GM21367 (cell line): Measurements from ENCODE around the gene MMP15.

Experiments
- ATAC-seq: cut with Tn5 transposase; IDR thresholded peaks from one replicate; pipeline ENCODE4 v1.9.1; 2021; ENCODE audit not compliant: unreplicated experiment

Gene MMP15

DNA sequence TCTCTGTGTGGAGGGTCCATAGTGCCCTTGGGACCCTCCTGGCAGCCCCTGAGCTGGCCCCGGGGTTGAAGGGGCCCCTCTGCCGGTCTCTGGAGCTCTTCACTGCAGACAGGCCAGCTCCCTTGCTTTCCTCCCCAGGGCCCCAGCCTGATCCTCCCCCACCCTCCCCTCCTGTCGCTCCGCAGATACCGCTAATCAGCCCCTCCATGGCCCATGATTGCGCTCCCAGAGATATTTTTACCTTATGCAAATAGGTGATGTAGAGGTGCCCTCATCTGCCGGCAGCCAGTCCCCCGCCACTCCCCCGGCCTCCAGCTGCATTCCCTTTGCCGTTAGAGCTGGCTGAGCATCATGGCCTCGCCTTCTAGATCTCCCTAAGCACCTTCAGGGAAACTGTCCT lies 9.2 kb downstream of the MMP15 start:
- ATAC-seq: no peak

DNA sequence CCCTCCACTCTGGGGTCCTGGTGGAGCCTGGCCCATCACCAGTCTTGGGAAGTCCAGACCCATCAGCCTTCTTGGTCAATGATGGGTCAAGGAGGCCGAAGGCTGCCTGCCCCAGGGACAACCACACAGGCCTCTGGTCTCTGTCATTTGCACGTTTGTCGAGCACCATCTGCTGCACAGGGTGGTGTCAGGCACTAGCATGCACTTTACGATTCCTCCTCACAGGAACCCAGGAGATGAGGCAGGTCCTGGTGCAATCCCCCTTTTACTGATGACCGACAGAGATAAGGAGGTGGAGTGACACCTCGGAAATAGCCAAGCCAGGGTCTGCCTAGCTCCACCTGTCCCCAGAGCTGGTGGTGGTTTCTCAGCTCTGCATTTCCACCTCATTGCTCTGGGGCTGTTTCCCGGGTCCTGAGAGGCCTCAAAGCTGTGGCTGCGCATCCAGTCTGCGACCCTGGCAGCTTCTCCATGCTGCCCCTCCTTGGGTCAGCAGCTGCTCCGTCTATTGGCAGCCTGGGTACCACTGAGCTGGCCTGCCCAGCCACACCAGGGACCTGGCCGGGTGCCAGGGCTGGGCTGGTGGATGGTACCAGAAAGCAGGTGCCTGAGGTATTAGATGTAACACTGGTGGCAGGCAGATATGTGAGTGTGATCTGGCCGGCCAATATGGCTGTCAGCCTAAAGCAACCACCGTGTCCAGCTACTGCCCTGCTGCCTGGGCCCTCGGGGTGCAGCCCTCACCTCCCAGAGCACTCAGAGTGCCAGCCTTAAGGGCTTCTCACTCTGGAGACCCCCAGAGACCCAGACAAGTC lies 10.0 kb downstream of the MMP15 start:
- no peak for ATAC-seq

DNA sequence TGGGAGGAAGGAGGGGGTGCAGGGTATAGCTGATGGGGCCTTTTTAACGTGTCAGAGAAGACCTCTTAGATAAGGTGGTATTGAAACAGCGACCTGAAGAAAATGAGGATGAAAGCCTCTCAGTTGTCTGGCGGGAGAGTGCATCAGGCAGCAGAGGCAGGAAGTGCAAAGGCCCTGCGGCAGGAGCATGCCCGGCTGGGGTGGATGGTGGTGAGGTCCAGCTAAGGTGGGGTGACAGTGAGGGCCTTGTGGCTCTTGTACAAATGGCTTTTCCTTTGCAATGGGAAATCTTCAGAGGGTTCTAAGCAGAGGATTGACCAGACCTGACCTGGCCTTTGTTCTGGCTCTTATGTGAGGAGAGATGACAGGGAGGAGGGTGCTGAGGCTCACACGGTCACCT lies 11.4 kb downstream of the MMP15 start:
- no peak for ATAC-seq

DNA sequence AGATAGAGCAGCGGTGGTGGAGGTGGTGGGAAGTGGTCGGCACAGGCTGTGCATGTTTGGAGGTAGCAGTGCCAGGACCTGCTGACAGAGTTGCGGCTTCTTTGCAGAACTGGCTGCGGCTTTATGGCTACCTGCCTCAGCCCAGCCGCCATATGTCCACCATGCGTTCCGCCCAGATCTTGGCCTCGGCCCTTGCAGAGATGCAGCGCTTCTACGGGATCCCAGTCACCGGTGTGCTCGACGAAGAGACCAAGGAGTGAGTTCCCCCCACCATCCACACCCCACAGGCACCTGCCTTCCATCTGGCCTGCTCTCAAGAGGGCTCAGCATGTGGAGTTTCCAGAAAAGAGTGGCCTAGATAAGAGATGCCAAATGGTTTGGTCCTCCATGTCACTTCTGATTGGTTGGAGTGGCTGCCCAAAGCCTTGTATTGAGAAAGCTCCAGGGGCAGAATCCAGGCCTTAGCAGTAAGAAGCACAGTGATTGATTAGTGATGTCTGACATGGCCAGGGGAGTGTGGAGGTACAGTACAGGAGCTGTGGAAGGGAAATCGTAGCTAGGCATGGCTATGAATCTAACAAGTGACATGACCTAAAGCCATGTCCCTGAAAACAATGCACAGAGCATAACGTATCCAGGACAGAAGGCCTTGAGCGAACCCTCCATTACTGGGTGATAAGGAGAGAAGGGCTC lies 12.0 kb downstream of the MMP15 start:
- ATAC-seq: no peak

DNA sequence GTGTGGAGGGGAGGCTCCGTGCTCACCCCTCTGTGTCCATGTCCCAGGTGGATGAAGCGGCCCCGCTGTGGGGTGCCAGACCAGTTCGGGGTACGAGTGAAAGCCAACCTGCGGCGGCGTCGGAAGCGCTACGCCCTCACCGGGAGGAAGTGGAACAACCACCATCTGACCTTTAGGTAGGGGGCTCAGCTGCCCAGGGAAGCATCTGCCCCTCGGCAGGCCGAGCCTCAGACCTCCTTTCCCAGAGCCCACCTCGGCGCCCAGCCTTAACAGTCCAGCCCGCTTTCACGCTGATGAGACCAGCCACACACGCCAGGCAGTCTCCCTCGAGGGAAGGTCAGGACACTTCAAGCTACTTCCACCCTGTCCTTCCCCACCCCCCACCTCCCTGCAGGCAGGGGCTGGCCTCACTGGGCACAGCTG lies 12.7 kb downstream of the MMP15 start:
- no peak for ATAC-seq

DNA sequence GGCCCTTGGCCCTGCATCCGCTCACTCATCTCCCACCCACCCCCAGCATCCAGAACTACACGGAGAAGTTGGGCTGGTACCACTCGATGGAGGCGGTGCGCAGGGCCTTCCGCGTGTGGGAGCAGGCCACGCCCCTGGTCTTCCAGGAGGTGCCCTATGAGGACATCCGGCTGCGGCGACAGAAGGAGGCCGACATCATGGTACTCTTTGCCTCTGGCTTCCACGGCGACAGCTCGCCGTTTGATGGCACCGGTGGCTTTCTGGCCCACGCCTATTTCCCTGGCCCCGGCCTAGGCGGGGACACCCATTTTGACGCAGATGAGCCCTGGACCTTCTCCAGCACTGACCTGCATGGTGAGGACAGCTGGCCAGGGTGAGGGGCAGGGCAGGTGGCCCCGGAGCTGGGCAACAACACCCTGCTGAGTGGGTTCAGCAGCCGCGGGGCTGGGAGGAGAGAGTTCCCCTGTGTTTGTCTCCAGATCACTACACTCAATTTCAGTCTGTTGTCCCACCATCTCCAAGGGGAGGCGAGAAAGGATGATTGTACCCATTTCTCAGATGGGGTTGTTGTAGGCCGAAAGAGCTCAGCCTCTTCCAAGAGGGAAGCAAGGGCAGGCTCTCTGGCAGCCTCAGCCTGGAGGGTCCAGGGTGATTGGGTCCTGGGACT lies 14.4 kb downstream of the MMP15 start:
- no peak for ATAC-seq

DNA sequence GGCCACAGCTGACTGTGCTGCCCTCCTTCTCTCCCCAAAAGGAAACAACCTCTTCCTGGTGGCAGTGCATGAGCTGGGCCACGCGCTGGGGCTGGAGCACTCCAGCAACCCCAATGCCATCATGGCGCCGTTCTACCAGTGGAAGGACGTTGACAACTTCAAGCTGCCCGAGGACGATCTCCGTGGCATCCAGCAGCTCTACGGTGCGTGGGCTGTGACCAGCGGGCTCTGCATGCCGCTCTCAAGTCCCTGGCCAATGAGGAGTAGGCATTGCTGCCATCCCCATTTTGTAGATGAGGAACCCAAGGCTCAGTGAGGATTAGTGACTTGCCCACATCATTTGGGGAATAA lies 14.9 kb downstream of the MMP15 start:
- no peak for ATAC-seq

DNA sequence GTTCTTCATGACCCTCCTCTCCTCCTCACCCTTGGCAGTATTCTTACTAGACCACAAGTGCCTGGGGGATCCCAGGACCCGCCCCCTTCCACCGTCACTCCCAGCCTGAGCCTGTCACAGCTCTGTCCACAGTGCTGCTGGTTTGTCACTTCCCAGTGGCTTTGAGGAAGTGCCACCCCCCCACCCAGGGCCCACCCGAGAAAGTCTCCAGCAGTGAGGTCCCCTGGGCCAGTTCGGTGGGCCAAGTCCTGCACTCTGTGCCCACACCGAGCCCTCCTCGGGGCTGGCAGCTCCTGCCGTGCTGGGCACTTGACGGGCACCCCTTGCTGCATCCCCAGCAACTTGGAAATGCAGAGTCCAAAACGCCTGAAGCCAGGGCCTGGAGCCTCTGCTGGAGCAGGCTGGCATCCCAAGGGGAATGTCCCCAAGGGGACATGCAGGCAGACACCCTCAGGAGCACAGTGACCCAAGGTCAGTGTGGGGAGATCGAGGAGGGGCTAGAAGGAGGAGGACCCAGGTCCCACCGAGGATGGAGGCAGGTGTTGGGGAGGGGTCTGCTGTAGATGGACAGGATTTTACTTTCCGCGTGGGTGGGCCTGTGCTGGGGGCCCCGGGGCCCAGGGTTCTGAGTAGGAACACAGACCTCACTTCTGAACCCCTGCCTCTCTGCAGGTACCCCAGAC lies 15.5 kb downstream of the MMP15 start:
- no peak for ATAC-seq

DNA sequence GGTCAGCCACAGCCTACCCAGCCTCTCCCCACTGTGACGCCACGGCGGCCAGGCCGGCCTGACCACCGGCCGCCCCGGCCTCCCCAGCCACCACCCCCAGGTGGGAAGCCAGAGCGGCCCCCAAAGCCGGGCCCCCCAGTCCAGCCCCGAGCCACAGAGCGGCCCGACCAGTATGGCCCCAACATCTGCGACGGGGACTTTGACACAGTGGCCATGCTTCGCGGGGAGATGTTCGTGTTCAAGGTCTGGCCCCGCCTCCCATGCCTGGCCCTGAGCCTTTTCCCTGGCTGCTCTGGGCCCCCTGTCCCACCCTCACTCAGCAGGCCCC lies 16.0 kb downstream of the MMP15 start:
- no peak for ATAC-seq

DNA sequence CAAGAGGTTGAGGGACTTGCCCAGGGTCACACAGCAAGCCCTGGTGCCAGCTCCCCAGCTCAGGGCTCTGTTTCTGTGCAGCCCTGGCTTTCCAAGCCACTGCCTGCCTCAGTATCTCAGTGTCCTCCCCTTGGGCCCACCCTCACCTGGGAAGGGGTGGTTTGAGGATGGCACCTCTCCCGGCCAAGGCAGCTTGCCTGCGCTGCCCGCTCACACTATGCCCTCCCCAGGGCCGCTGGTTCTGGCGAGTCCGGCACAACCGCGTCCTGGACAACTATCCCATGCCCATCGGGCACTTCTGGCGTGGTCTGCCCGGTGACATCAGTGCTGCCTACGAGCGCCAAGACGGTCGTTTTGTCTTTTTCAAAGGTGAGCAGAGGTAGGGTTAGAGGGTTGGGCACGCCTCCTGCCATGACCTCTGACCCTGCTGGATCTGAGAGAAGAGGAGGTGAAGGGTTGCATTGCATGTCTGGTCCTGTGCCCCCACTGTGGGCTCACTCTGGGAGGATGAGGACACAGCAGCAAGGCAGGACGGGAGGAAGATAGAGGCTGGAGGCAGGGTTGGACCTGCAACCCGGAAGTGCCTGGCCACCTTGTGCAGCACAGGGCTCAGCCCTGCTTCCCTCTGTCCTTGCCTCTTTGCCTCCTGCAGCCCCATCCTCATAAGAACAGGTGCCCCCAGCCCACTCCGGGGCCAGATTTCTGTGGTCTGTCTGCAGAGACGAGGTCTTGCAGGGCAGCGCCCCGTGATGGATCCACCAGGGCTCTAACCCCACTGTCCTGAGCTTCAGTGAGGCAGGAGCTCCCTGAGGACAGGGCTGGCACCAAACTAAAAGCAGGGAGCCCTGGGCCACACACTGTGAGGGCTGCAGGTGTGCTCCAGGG lies 16.7 kb downstream of the MMP15 start:
- no peak for ATAC-seq

DNA sequence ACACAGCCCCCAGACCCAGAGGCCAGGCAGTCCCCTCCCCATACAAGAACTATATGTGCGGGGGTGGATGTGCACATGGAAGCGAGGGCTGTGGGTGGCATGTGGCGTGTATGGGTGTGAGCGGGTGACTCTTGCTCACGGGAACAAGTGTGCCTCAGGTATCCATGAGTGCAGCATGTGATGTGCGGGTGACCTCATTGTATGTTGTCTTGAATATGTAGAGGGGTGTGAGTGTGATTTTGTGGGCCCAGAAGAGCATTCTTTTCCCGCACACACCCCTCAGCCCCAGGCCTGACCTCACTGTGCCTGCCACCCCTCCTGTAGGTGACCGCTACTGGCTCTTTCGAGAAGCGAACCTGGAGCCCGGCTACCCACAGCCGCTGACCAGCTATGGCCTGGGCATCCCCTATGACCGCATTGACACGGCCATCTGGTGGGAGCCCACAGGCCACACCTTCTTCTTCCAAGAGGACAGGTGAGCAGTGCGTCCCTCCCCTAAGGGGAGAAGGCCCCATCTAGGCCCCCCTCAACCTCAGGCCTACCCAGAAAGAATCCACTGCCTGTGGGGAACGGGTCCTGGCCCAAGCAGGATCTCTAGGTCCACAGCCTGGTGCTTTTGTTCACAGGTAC lies 17.4 kb downstream of the MMP15 start:
- ATAC-seq: no peak

DNA sequence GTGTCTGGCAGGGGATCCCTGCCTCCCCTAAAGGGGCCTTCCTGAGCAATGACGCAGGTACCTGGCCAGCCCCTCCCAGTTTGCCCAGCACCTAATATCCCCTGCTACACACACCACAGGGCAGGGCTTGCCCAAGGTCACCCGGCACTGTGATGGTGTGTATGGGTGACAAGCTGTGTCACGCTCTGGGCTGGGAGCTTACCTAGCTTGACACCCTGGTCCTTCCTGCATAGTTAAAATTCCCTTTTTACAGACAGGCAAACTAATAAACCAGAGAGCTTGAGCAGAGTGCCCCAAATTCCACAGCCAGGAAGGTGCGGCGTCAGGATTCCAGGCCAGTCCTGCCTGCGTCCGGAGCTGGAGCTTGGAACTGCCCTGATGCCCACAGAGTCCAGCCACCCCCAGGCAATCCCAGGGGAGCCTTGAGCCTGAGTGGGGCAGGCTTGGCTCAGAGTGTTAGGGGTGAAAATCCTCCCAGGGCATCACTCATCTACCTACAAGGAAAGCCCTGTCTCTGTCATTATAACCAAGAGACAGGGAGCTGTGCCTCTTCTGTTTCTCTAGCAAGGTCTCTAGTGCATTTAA lies 18.1 kb downstream of the MMP15 start:
- no peak for ATAC-seq

DNA sequence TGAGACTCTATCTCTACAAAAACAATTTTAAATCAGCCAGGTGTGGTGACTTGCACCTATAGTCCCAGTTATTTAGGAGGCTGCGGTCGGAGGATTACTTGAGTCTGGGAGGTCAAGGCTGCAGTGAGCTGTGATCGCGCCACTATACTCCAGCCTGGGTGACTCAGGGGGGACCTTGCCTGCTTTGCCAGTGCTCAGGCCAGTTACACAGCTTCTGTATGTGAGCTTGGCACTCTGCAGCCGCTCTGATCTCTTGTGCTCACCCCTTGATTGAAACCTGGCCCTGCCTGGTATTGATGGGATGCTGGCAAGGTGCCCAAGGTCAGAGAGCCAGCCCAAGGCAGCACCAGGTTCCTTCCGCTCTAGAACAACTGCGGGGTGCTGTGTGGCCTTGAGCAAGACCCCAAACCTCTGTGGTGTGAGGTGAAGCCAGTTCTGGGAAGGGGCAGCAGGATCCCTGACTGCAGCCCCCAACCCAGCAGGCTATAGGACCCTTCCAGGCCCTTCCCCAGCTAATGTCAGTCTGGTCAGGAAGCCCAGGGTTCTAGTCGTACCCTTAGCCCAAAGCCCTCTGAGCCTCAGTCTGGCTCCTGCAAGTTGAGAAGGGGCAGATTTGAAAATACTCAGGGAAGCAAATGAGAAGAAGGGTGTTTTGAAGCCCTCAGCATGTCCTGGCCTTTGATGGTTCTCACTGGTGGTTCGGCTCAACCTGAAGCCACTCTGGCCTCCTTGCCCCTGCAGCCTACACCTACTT lies 18.9 kb downstream of the MMP15 start:
- ATAC-seq: no peak

DNA sequence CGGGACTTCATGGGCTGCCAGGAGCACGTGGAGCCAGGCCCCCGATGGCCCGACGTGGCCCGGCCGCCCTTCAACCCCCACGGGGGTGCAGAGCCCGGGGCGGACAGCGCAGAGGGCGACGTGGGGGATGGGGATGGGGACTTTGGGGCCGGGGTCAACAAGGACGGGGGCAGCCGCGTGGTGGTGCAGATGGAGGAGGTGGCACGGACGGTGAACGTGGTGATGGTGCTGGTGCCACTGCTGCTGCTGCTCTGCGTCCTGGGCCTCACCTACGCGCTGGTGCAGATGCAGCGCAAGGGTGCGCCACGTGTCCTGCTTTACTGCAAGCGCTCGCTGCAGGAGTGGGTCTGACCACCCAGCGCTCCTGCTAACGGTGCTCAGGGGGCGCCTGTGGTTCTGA lies 19.5 kb downstream of the MMP15 start:
- ATAC-seq: no peak

DNA sequence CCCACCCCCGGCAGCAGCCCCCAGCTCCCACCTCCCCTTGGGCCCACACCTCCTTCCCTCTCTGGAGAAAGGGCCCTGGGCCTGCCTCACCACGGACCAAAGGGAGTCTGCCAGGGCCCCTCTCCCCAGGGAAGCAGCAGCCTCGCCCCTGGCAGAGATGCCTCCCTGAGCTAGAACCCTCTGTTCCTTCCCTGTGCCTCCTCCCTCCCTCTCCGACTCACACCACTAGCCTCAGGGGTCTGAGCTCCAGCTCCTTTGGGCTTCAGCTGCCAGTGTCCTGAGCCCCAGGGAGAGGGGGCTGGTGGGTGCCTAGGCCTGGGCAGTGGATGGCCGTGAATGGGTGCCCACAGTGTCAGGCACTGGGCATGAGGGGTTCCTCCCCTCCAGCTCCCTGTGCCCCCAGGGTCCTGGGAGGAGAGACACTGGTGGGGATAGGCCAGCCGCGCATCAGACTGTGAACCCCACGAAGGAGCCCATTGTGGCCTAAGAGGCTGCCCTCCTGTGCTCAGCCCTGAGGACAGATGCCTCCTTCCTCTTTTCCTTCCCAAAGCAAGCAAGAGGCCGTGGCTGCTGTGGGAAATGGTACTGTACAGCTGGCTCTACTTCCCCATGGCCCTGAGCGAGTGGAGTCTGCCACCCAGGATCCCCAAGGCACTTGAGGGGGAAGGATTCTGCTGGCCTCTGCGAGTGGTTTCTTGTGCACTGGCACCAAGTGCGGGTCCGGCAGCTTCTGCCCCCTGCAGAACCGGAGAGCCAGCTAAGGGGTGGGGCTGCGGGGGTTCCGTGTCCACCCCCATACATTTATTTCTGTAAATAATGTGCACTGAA lies 20.7 kb downstream of the MMP15 start:
- no peak for ATAC-seq

DNA sequence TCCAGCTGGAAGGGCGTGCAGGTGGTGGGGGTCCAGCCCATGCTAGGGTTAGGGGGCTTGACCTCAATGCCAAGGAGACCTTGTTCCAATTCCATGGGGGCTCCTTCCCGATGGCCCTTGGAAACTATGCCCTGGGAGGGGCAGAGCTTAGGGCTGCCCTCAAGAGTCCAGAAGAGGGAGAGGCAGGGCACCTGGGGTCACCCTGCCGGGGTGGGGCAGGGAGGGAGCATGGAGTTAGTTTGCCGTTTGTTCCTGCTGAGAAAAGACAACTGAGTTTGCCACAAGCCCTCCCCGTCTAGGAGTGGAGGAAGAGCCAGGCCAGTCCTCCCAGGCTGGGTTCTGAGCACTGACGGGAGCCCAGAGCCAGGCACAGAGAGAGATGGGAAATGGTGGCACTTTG lies 21.4 kb downstream of the MMP15 start:
- no peak for ATAC-seq

DNA sequence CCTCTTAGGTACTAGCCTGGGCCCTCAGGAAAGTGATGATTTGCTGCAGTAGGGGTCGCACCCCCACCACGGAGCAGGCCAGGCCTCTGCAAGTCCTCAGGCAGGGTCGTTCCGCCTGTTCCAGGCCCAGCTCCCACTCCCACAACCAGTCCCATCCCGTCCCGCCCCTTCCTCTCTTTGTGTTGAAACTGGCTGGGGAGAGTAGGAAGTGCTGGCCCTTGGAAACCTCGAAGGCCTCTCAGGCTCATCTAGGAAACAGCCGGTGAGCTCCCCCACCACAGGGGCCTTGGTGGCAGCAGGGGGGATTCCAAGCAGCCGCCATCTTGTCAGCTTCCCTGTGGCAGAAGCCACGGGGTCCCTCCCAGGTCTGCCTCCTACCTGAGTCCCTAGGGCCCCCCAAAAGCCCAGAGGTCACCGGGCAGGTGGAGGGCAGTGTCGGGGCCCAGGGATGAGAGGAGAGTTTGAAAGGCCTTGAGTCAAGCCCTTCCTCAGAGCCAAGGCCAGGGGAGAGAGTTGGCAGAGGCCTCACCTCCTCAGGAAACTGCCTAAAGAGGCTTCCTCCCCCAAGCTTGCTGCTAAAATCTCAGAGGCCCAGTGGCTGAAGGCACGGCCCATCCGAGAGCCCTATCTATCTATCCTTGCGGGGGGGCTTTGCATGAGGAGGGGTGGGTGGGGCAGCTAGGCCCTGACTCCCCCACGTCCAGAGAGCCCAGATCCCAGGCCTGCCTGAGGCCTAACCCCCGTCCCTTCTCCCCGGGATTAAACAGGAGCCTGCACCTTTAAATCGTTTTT lies 22.2 kb downstream of the MMP15 start:
- no peak for ATAC-seq
